Measurements from ENCODE around the gene FSIP1.

FSIP1 gene

DNA sequence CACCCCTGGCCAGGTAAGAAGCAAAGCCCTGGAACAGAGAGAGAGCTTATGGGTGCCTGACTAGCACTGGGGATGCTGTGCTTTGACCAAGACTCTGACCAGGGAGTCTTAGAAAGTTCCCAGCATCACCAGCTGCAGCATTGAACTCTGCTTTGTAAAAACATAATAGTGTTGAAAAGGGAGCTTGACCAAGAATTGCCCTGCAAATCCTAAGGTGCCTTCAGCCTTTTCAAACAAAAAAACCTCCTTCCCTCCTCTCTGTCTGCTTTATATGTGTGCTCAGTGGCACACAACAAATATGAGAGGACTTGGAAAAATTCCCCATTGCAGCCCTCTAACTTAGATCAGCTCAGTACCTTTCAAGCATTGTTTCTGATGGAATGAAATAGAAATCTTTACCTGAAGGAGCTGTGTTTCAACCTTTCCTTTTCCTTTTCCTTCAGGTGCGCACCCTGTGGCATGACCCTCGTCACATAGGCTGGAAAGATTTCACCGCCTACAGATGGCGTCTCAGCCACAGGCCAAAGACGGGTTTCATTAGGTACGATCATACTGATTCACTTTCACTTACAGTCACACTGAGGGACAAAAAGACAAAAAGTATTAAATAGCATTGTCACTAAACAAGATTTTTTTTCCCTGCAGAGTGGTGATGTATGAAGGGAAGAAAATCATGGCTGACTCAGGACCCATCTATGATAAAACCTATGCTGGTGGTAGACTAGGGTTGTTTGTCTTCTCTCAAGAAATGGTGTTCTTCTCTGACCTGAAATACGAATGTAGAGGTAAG, 188.8 kb downstream of the FSIP1 start:
- DNase-seq (ENCODE audit: low read depth): no peak

DNA sequence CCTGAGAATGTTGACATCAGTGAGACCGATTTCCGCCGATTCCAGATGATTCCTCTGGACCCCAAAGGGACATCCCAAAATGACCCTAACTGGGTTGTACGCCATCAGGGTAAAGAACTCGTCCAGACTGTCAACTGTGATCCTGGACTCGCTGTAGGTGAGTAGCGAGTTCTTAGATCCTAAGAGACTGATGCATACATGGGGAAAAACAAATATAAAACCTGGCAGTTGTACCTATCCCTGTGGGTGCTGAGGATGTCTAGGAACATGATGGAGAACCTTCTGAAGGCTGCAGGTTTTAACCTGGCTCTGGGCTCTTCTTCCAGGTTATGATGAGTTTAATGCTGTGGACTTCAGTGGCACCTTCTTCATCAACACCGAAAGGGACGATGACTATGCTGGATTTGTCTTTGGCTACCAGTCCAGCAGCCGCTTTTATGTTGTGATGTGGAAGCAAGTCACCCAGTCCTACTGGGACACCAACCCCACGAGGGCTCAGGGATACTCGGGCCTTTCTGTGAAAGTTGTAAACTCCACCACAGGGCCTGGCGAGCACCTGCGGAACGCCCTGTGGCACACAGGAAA, 189.5 kb downstream of the FSIP1 start:
- DNase-seq (ENCODE audit: low read depth): no peak

DNA sequence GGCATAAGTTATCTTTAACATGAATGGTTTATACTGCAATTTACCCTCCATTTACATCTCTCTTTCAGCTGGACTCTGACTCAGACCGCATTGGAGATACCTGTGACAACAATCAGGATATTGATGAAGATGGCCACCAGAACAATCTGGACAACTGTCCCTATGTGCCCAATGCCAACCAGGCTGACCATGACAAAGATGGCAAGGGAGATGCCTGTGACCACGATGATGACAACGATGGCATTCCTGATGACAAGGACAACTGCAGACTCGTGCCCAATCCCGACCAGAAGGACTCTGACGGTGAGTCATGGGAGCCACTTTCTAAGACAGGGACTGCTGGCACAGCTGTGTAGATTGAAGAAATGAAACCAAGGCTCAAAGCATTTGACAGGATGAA, 190.1 kb downstream of the FSIP1 start:
- no peak for DNase-seq (ENCODE audit: low read depth)

DNA sequence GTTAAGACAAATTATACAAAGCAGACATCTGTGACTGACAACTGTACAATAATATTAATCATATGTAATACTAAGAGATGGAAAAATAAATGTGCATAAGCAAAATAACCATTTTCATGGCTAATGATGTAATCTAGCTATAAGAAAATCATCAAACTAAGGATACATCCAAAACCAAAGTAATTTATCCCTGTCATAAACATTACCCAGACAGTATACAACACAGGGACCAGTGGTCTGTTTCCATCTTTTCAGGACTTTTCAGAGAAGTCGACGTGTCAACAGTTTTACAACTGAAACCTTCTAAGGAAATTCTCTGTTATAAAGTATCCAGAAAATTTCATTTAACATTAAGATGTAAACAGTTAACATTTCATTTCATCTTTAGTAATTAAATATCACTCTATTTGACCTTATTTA, 190.7 kb downstream of the FSIP1 start:
- DNase-seq (ENCODE audit: low read depth): no peak

DNA sequence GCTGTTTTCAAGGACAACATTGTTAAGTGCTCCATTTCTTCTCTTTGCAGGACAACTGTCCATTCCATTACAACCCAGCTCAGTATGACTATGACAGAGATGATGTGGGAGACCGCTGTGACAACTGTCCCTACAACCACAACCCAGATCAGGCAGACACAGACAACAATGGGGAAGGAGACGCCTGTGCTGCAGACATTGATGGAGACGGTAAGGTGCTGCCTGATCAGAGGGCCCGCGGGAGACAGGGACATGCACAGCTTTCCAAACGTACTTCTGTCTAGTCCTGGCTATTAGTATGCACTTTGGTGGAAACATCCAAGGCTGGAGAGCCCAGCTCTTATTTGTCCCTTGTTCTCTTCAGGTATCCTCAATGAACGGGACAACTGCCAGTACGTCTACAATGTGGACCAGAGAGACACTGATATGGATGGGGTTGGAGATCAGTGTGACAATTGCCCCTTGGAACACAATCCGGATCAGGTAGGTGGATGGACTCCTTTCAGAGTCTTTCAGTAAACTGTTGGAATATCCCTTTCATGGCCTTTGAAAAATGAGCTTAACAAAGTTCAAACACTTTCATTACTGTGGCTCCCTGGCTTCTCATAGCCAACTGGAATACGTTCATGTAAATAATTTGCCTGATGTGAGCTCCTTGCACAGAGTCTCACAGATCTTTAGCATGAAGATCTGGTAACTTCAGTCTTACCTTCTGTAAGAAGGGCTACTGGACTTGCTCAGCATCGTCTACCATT, 191.3 kb downstream of the FSIP1 start:
- DNase-seq (ENCODE audit: low read depth): no peak

DNA sequence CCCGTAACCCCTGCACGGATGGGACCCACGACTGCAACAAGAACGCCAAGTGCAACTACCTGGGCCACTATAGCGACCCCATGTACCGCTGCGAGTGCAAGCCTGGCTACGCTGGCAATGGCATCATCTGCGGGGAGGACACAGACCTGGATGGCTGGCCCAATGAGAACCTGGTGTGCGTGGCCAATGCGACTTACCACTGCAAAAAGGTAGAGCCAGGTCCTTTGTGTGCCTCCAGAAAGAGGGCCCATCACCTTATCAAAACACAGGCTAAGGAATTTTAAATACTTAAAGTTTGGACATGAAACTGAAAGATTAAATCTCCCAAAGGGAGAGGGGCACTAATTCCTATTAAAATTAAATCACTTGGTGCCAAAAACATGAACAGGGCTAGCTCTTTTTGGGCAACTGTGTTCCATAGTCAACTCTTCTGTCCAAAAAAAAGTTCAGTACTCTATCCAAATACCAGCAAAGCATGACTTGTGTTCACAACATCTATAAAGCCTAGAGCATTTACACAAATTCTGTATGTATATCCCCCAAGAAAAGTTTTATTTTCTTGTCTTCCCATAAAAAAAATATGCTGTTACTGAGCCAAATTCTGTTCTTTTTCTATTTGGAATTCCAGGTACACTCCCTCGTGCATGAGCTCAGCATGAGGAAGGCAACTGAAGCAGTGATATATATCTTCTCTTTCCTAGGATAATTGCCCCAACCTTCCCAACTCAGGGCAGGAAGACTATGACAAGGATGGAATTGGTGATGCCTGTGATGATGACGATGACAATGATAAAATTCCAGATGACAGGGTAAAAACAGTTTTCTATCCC, 192.6 kb downstream of the FSIP1 start:
- DNase-seq (ENCODE audit: low read depth): no peak

DNA sequence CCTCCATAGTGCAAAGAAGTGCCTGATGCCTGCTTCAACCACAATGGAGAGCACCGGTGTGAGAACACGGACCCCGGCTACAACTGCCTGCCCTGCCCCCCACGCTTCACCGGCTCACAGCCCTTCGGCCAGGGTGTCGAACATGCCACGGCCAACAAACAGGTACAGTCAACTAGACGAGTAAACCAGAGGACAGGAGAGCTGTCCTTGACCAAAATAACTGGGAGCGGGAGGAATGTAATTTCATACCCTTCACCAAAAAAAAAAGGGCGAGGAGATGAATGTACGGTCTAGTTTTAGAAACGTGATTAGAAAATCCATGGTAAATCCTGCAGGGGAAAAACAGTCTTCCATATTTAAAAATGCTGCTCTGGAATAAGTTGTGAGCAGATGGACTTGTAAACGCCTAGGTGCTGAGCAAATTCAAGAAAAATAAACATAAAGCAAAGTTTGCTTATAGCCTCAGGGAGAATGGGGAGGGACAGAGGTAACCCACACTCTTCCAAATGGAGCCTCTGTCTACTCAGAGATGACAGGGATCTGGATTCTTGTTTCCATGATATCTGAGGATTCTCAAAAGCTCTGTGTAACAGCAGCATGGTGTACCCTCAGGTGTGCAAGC, 193.3 kb downstream of the FSIP1 start:
- DNase-seq (ENCODE audit: low read depth): no peak

DNA sequence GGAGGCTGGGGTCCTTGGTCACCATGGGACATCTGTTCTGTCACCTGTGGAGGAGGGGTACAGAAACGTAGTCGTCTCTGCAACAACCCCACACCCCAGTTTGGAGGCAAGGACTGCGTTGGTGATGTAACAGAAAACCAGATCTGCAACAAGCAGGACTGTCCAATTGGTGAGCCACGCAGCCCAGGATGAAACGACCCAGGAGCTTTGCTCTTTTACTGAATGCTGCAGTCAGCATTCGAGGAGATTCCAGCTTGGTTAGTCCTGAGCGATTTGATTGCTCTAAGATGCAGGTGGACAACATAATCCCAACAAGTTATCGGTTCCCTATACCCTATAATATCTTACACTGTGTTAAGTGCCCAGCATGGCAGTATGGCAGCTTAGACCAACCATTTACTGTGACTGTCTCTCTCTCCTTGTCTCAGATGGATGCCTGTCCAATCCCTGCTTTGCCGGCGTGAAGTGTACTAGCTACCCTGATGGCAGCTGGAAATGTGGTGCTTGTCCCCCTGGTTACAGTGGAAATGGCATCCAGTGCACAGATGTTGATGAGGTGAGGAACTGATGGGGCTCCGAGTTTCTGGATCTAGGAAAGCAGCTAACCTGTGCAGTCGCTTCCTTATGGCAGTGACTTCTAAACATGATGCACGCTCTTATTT, 194.0 kb downstream of the FSIP1 start:
- DNase-seq (ENCODE audit: low read depth): no peak

DNA sequence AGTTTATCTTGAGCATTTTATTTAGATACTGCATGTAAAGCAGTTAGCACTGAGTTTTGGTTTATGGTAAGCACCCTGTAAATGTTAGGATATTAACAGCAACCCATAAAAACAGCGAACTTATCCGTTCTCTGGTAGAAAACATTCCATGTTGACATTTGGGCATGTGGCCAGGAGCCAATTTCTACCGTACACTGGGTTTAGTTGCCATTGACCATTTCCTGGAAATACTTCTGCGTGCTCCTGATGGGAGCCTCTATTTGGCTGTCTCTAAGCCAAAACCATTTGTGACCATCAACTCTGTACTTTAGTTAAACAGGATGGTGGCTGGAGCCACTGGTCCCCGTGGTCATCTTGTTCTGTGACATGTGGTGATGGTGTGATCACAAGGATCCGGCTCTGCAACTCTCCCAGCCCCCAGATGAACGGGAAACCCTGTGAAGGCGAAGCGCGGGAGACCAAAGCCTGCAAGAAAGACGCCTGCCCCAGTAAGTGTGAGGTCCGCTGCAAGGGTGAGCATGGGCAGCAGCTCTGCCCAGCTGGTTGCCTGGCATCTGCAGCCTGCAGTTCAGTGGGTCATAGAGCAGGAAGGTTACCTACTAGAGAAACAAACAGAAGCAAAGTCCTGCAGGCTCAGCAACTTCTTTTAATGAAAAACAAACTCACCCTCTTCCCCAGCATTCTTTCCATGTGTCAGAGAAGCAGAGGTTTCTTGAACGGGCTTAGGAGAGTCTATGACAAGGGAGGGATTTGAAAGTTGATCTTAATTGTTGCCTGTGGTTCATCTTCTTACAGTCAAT, 194.7 kb downstream of the FSIP1 start:
- DNase-seq (ENCODE audit: low read depth): no peak

DNA sequence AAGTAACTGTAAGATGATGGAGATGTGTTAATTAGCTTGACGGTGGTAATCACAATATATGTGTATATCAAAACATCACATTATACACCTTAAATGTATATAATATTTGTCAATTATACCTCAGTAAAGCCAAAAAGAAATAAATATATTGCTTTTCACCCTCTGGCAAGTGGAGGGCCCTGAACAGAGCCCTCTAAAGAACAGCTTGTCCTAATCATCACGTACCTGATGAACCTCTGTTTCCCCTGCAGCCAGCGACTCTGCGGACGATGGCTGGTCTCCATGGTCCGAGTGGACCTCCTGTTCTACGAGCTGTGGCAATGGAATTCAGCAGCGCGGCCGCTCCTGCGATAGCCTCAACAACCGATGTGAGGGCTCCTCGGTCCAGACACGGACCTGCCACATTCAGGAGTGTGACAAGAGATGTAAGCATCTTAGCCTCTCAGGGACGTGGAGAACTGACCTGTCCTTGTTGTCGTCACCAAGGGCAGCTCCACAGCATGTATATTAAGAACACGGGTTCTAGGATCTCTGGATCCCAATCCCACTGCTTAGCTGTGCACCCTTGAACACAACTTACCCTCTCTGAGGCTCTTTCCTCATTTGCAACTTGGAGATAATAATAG, 195.4 kb downstream of the FSIP1 start:
- no peak for DNase-seq (ENCODE audit: low read depth)

DNA sequence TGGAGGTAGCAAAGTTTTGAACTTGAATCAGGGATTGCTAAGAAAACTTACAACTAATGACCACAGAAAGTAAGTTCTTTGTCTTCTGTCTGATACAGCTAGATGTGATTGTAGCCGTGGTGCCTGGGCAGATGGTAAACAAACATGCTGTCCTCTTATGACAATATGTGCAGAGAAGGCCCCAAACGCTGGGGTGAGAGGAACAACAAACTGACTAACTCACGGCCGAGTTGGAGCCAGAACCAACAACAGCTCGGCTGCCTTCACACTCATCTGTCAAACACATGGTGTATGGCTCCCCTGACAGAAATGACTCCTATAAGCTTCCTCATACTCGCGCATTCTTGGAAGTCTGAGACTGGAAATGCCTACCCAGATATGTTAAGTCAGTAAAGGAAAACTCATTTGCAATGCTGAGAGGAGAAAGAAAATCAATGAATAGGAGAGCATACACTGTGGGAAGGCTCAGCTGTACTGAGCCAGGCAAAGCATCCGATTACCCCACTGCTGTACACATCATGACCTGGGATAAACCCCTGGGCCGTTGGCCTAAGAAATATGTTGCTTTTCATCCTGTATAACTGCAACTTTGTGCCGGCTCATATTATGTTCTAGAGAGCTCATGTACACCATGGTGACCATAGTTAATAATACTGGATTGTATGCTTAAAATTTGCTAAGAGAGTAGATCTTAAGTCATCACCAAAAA, 196.1 kb downstream of the FSIP1 start:
- no peak for DNase-seq (ENCODE audit: low read depth)

DNA sequence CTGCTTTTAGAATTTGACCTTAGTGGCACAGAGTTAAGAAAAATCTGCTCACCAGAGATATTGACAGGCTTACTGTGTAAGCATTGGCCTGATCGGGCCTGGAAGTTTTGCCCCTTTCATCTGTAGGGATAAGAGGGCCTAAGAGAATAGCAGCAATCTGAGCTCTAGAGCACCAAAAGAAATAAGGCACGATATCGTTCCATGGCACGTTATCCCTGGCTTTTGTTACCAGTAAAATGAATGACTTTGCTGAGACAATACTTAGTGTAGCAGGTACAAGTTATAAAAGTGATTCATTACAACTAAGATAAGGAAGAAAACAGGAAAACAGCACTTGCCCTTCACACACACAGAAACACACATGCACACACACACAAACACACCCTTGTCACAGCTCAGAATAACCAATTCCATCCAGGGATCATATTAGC, 196.8 kb downstream of the FSIP1 start:
- DNase-seq (ENCODE audit: low read depth): no peak

DNA sequence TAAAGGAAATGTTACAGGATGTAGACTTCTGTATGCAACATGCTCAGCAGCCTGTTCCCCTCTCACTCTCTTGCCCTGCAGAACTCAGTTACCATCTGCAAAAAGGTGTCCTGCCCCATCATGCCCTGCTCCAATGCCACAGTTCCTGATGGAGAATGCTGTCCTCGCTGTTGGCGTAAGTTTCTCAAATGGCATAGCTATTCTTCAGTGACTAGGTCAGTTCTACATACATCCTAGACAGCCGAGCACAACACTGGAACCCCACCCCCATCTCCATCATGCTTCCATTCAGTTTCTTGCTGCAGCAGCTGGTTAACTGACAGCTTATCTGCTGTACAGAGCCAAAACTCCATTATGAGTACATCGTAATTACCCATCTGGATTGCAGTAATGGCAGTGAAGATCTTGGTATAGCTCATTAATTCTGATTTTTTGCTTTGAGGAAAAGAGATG, 197.2 kb downstream of the FSIP1 start:
- no peak for DNase-seq (ENCODE audit: low read depth)

DNA sequence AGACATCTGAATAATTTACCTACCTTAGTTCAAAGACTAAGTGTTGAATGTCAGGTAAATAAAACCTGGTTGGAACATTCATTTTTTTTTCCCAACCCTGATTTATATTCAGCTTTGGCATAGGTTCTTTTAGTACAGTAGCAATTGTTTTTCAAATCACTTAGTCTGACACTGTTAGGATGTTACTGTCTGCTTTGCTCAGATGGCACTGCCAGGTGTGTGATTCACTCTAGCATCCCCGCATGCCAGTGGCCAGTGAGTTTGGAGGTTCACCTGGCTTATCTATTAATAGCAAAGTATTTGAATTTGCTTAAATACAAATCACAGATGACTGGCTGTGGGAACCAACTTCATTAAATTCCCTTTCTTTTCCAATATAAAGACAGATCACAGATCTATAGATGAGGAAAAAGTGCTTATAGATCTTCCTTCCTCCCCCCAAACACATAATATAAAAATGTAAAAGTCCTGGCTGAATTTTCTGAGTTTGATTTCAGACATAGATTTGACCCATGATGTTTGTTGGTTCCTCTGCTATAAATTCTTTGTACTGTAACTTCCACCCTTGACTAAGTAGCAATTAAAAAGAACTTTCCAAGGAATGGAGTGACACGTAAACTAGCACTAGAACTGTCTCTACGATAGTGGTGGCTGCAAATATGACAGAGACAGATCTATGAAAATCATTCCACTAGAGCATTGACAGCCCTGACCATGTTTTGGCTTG, 197.8 kb downstream of the FSIP1 start:
- no peak for DNase-seq (ENCODE audit: low read depth)

DNA sequence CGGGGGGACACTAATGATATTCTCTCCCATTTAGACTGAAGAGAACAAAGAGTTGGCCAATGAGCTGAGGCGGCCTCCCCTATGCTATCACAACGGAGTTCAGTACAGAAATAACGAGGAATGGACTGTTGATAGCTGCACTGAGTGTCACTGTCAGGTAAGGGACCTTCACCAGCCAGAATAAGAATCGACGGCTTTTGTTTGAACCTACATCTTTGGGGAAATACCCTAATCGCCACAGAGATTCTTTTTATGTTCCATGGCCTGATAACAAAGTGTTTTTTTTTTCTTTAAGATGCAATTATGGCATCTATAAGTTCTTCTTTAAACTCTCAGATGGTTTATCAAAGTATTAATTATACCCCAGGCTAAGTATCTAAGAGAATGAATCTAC, 198.4 kb downstream of the FSIP1 start:
- no peak for DNase-seq (ENCODE audit: low read depth)

DNA sequence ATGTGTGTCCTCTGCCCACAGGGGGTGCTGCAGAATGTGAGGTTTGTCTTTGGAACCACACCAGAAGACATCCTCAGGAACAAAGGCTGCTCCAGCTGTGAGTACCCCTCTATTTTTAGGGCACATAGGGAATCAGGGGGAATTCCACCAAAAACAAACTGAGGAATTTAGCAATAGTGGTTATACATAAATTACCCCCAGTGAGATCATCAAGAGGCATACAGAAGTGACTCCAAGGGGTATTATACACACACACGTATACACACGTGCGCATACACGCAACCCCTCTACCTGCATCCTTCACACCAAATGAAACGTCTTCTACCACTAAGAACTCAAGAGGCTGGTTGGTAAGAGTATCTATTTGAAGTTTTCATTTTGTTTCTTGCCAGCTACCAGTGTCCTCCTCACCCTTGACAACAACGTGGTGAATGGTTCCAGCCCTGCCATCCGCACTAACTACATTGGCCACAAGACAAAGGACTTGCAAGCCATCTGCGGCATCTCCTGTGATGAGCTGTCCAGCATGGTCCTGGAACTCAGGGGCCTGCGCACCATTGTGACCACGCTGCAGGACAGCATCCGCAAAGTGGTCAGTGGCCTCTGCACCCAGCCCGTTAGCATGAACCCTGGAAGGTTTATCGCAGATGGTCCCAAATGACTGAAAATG, 198.9 kb downstream of the FSIP1 start:
- DNase-seq (ENCODE audit: low read depth): no peak

DNA sequence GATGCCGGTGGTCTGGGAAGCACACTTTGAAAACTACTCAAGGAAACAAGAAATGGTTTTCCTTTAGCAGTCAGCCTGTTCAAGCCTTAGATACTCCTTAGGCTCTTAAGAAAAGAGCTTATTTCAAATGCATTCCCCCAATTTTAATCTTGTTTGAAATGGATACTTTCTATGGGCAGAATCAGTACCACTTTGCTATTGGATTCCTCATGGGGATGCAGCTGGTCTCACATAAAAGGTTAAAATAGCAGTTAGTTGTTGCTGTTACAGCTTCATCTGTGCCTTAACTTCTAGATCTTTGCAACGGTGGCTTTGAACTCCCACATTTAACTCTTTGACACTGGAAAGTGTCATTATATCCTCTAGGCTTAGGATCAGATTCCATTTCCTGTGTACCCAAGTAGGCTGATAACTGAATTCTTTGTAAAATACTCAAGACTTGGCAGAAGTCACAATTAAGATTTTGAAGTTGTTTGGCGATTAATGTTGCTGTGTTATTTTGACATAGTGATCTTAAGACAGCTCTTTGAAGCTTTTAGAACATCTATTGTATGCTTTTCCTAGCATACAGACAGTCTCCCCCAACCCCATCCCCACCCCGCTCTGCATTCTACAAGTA, 199.6 kb downstream of the FSIP1 start:
- no peak for DNase-seq (ENCODE audit: low read depth)
